H1 (cell line): Measurements from ENCODE around the gene MBD4. TPM values are rescaled to one million over a fixed set of nuclear protein-coding genes. Genes with fewer than 3 reads are reported as not detected.

Source experiments
- CTCF ChIA-PET: fragments of 300-600 bp; sonication (Branson Sonifier 250); formaldehyde crosslinking; loops from one replicate; lab custom pipeline; 2021; ENCODE audit not compliant: partially characterized antibody; lab: Charles Lee
- POLR2A ChIA-PET: fragments of 300-600 bp; sonication (Branson Sonifier 250); formaldehyde crosslinking; loops from one replicate; lab custom pipeline; 2021; ENCODE audit warnings: inconsistent platforms; ENCODE audit not compliant: partially characterized antibody; lab: Charles Lee
- DNase-seq, 2 experiments: peaks; one replicate each; pipeline versions ENCODE4 v3.0.0 to v3.0.0-alpha.2; 2010 to 2022; ENCODE audit warnings: low spot score in 2 of 2, low read depth in 1 of 2, mixed read lengths in 1 of 2
- FAIRE-seq: peaks from 2 replicates; lab custom pipeline; 2011; peaks lifted over from hg19 to GRCh38; lab: Jason Lieb, UNC
- H2AFZ ChIP-seq: 2 replicates; pipeline ENCODE4 v1.8.1; 2012; ENCODE audit warnings: low read length, inconsistent platforms
- H2AK5ac ChIP-seq: 2 replicates; pipeline ENCODE4 v1.6.1; 2013; ENCODE audit warnings: low read depth, low read length
- H2BK120ac ChIP-seq: replicated peaks from 2 replicates; pipeline ENCODE3; 2013; ENCODE audit warnings: low read depth, low read length, inconsistent platforms
- H2BK12ac ChIP-seq: 2 replicates; pipeline ENCODE4 v1.6.1; 2013; ENCODE audit warnings: low read depth, low read length
- H2BK15ac ChIP-seq: 2 replicates; pipeline ENCODE4 v1.6.1; 2013; ENCODE audit warnings: low read length
- H2BK20ac ChIP-seq: 2 replicates; pipeline ENCODE4 v1.6.1; 2013; ENCODE audit warnings: low read length
- H2BK5ac ChIP-seq: 2 replicates; pipeline ENCODE4 v1.6.1; 2013; ENCODE audit warnings: low read depth, low read length
- H3K14ac ChIP-seq: 2 replicates; pipeline ENCODE4 v1.6.1; 2013; ENCODE audit warnings: inconsistent platforms; ENCODE audit not compliant: insufficient read length
- H3K18ac ChIP-seq: 2 replicates; pipeline ENCODE4 v1.6.1; 2013; ENCODE audit warnings: low read length; ENCODE audit errors: extremely low read depth
- H3K23ac ChIP-seq: 2 replicates; pipeline ENCODE4 v1.6.1; 2013; ENCODE audit warnings: inconsistent platforms; ENCODE audit not compliant: insufficient read length
- H3K23me2 ChIP-seq: 2 replicates; pipeline ENCODE4 v1.6.1; 2013; ENCODE audit warnings: low read depth, low read length
- H3K27ac ChIP-seq: 2 replicates; pipeline ENCODE4 v1.6.1; 2011; ENCODE audit warnings: low read depth, low read length, inconsistent platforms
- H3K27me3 ChIP-seq, 4 experiments: replicated peaks in 1 of 4; 1 replicate in 1 of 4; 2 replicates in 3 of 4; pipeline versions ENCODE4 v1.6.1 to v1.8.1; 2011 to 2013; ENCODE audit warnings: low read length in 3 of 4, mild to moderate bottlenecking in 3 of 4, inconsistent platforms in 2 of 4, mixed read lengths in 2 of 4, moderate library complexity in 1 of 4; ENCODE audit not compliant: control insufficient read depth in 3 of 4, insufficient read depth in 3 of 4; ENCODE audit errors: extremely low read depth in 1 of 4
- H3K36me3 ChIP-seq, 4 experiments: 2 replicates each; pipeline versions ENCODE4 v1.6.1 to v1.8.1; 2011 to 2013; ENCODE audit warnings: mild to moderate bottlenecking in 4 of 4, low read length in 3 of 4, moderate library complexity in 2 of 4, control low read depth in 1 of 4, inconsistent platforms in 1 of 4; ENCODE audit not compliant: insufficient read depth in 4 of 4, control insufficient read depth in 2 of 4
- H3K4ac ChIP-seq: replicated peaks from 2 replicates; pipeline ENCODE3; 2013; ENCODE audit warnings: low read length, low read depth, mixed read lengths, inconsistent platforms; ENCODE audit not compliant: insufficient read length
- H3K4me1 ChIP-seq, 4 experiments: replicated peaks in 1 of 4; 1 replicate in 1 of 4; 2 replicates in 3 of 4; pipeline versions ENCODE4 v1.6.1 to v1.8.1; 2011 to 2013; ENCODE audit warnings: low read length in 3 of 4, inconsistent platforms in 2 of 4, mixed read lengths in 1 of 4; ENCODE audit not compliant: insufficient read depth in 4 of 4, control insufficient read depth in 3 of 4
- H3K4me2 ChIP-seq, 2 experiments: 2 replicates each; pipeline versions ENCODE4 v1.6.1 to v1.8.1; 2011 to 2013; ENCODE audit warnings: low read depth in 2 of 2, low read length in 2 of 2, control low read depth in 1 of 2, inconsistent platforms in 1 of 2, mild to moderate bottlenecking in 1 of 2; ENCODE audit not compliant: insufficient read depth in 1 of 2
- H3K4me3 ChIP-seq, 4 experiments: fragments of 200-600, 300-600 bp in 1 of 4; sonication (generic), shearing (Covaris generic), sonication (Bioruptor Twin) in 1 of 4; 2 replicates each; pipeline versions ENCODE4 v1.5.1 to v1.8.1; 2011 to 2016; ENCODE audit warnings: low read length in 4 of 4, low read depth in 3 of 4, control low read depth in 2 of 4, inconsistent platforms in 2 of 4, mild to moderate bottlenecking in 2 of 4, mixed read lengths in 1 of 4, moderate library complexity in 1 of 4; ENCODE audit not compliant: insufficient read depth in 2 of 4; ENCODE audit errors: extremely low read depth in 1 of 4
- H3K56ac ChIP-seq: replicated peaks from 2 replicates; pipeline ENCODE3; 2013; ENCODE audit warnings: low read depth, mild to moderate bottlenecking, mixed read lengths, low read length, inconsistent platforms; ENCODE audit not compliant: insufficient read length
- H3K79me1 ChIP-seq: 2 replicates; pipeline ENCODE4 v1.6.1; 2013; ENCODE audit warnings: low read depth, low read length, control low read depth
- H3K79me2 ChIP-seq, 2 experiments: 2 replicates each; pipeline versions ENCODE4 v1.6.1 to v1.8.1; 2012 to 2013; ENCODE audit warnings: low read length in 2 of 2, mild to moderate bottlenecking in 2 of 2, inconsistent platforms in 1 of 2; ENCODE audit not compliant: insufficient read depth in 2 of 2, control insufficient read depth in 1 of 2
- H3K9ac ChIP-seq, 4 experiments: replicated peaks in 1 of 4; 1 replicate in 1 of 4; 2 replicates in 3 of 4; pipeline versions ENCODE4 v1.6.1 to v1.8.1; 2011 to 2013; ENCODE audit warnings: low read depth in 3 of 4, low read length in 3 of 4, control low read depth in 2 of 4, mild to moderate bottlenecking in 2 of 4, moderate library complexity in 2 of 4, inconsistent platforms in 1 of 4; ENCODE audit errors: extremely low read depth in 1 of 4
- H3K9me3 ChIP-seq, 2 experiments: 2 replicates each; pipeline versions ENCODE4 v1.6.1 to v1.8.1; 2012 to 2013; ENCODE audit warnings: mild to moderate bottlenecking in 2 of 2, moderate library complexity in 2 of 2, control low read depth in 1 of 2, inconsistent platforms in 1 of 2, low read depth in 1 of 2, low read length in 1 of 2, mixed read lengths in 1 of 2; ENCODE audit not compliant: insufficient read depth in 2 of 2
- H4K20me1 ChIP-seq, 2 experiments: replicated peaks in 1 of 2; 2 replicates each; pipeline versions ENCODE3 to v1.8.1; 2011 to 2013; ENCODE audit warnings: inconsistent platforms in 2 of 2, low read length in 2 of 2, mild to moderate bottlenecking in 1 of 2; ENCODE audit not compliant: insufficient read depth in 2 of 2, control insufficient read depth in 1 of 2
- H4K5ac ChIP-seq: 2 replicates; pipeline ENCODE4 v1.6.1; 2013; ENCODE audit warnings: low read length, low read depth, mixed read lengths, inconsistent platforms; ENCODE audit not compliant: insufficient read length
- H4K8ac ChIP-seq: 2 replicates; pipeline ENCODE4 v1.8.0; 2013; ENCODE audit warnings: mild to moderate bottlenecking, moderate library complexity, low read length, inconsistent platforms; ENCODE audit not compliant: insufficient read depth; ENCODE audit errors: extremely low read depth
- H4K91ac ChIP-seq: replicated peaks from 2 replicates; pipeline ENCODE3; 2013; ENCODE audit warnings: low read length, mixed read lengths, inconsistent platforms; ENCODE audit not compliant: insufficient read length
- ASH2L ChIP-seq: fragments of 200-600, 300-600 bp; sonication (generic); IDR thresholded peaks from one replicate; pipeline ENCODE4 v1.7.1; 2017; ENCODE audit warnings: low read length
- ATF2 ChIP-seq: IDR thresholded peaks from 2 replicates; pipeline ENCODE4 v1.6.1; 2012; ENCODE audit warnings: low read length, inconsistent platforms
- CTCF ChIP-seq, 3 experiments: IDR thresholded peaks; 1 replicate in 2 of 3; 2 replicates in 1 of 3; pipeline versions ENCODE4 v1.5.1 to v1.6.1; 2011; ENCODE audit warnings: low read length in 3 of 3, mild to moderate bottlenecking in 3 of 3, inconsistent platforms in 2 of 3, low read depth in 1 of 3, moderate library complexity in 1 of 3; ENCODE audit not compliant: insufficient read depth in 1 of 3; ENCODE audit errors: control extremely low read depth in 1 of 3
- EGR1 ChIP-seq: IDR thresholded peaks from 2 replicates; pipeline ENCODE4 v1.6.1; 2011; ENCODE audit warnings: low read depth, low read length, borderline replicate concordance
- GABPA ChIP-seq: IDR thresholded peaks from 2 replicates; pipeline ENCODE4 v1.6.1; 2011; ENCODE audit warnings: mild to moderate bottlenecking, low read length, moderate library complexity, borderline replicate concordance; ENCODE audit not compliant: insufficient read depth
- JUN ChIP-seq: IDR thresholded peaks from 2 replicates; pipeline ENCODE4 v1.6.1; 2011; ENCODE audit warnings: low read depth, mild to moderate bottlenecking, improper control_type of control experiment, low read length
- KDM5A ChIP-seq: fragments of 200-600 bp; IDR thresholded peaks from 2 replicates; pipeline ENCODE4 v1.7.1; 2012; ENCODE audit warnings: mild to moderate bottlenecking, low read length, inconsistent platforms, mixed read lengths
- SAP30 ChIP-seq: fragments of 300-600 bp; sonication (generic); IDR thresholded peaks from 2 replicates; pipeline ENCODE4 v1.7.1; 2012; ENCODE audit warnings: low read length, moderate library complexity, mild to moderate bottlenecking, inconsistent platforms; ENCODE audit not compliant: insufficient read depth, insufficient replicate concordance
- SUZ12 ChIP-seq: fragments of 200-600 bp; sonication (generic); IDR thresholded peaks from 2 replicates; pipeline ENCODE4 v1.6.1; 2012; ENCODE audit warnings: mild to moderate bottlenecking, inconsistent platforms, low read length, moderate library complexity, mixed read lengths
- TCF12 ChIP-seq: IDR thresholded peaks from 2 replicates; pipeline ENCODE4 v1.6.1; 2011; ENCODE audit warnings: low read depth, mild to moderate bottlenecking, low read length
- WGBS, 2 experiments: shearing (Covaris generic) in 1 of 2; methylation state at CpG; one replicate each; pipeline versions ENCODE4 v1.1.6 to v1.1.7; 2013 to 2015; ENCODE audit warnings: low lambda C conversion rate in 2 of 2, mixed read lengths in 2 of 2, inconsistent platforms in 1 of 2, low coverage in 1 of 2, missing lambda C conversion rate in 1 of 2; ENCODE audit not compliant: insufficient replicate concordance in 2 of 2, insufficient coverage in 1 of 2, insufficient read length in 1 of 2; ENCODE audit errors: extremely low coverage in 1 of 2, missing lambda C conversion rate in 1 of 2; 5-methylcytosine and 5-hydroxymethylcytosine counted together
- polyA plus RNA-seq, 7 experiments: library from polyadenylated mRNA; depleted of rRNA in 3 of 7; stranded (reverse) in 5 of 7; unstranded in 2 of 7; fragments of >200 nt in 5 of 7; fragments of 200-250 nt in 2 of 7; gene quantifications; 1 replicate in 5 of 7; 2 replicates in 1 of 7; 4 replicates in 1 of 7; pipeline versions ENCODE4 v1.2.1 to v1.2.3, GENCODE V29; 2011 to 2013; ENCODE audit warnings: missing spikeins in 2 of 7, mixed read lengths in 2 of 7
- total RNA-seq: library from RNA; stranded (reverse); fragmentation: NEBNext Ultra II Directional; extraction: Animal tissue kit (Norgen Biotek cat#: 25700); gene quantifications from 2 replicates; pipeline ENCODE4 v1.2.1, GENCODE V29; 2021

MBD4 gene
- total and polyA plus RNA-seq, 2 of the 8 experiments (the other 6 are each of a cell fraction or from before 2014, with no cell fraction given), result 11.2 to 35.8 TPM

- no peaks in the 10 kb centered on the region for H3K9me3 ChIP-seq
- POLR2A ChIA-PET, result no interaction called here
- no peak overlapping the region for H2BK120ac ChIP-seq
- H2AFZ ChIP-seq, result no peak overlapping the region
- no peak overlapping the region for H2BK12ac ChIP-seq
- H2BK20ac ChIP-seq, result no peak overlapping the region
- H3K14ac ChIP-seq, result no peak overlapping the region
- no peaks in the 10 kb centered on the region for H3K79me2 ChIP-seq
- no peak overlapping the region for H2BK5ac ChIP-seq
- H2BK15ac ChIP-seq, result no peak overlapping the region
- H4K8ac ChIP-seq, result no peak overlapping the region
- peaks cover 0 to 14% (median 4%) of the 10 kb centered on the region in 4 experiments; a peak in 5 of 8 replicates for H3K36me3 ChIP-seq
- no peaks in the 10 kb centered on the region for H3K79me1 ChIP-seq
- no peaks in the 10 kb centered on the region; the same call in 1 of the 2 replicates for H3K23me2 ChIP-seq
- no peak for FAIRE-seq
- H3K4me3 ChIP-seq, result no peak overlapping the region
- no peak overlapping the region for H3K27ac ChIP-seq
- WGBS, 2 experiments, result 96% methylated on average over 2 of the region's 2 CpGs; no CpG with 5 or more reads in 1 of the 2 experiments
- H3K4me1 ChIP-seq, result no peaks in the 10 kb centered on the region
- H4K20me1 ChIP-seq, result no peaks in the 10 kb centered on the region
- no peak overlapping the region for H4K91ac ChIP-seq
- H3K4ac ChIP-seq, result no peak overlapping the region
- no peaks in the 10 kb centered on the region for H3K27me3 ChIP-seq
- no peak overlapping the region for H3K4me2 ChIP-seq
- no peak overlapping the region for H2AK5ac ChIP-seq
- H3K56ac ChIP-seq, result no peak overlapping the region
- CTCF ChIA-PET, result interaction anchor here (0.9 kb wide), 1 partner anchor 86 kb away, joined by 4 read pairs; no protein-coding TSS in a partner anchor
- no peak overlapping the region for H3K23ac ChIP-seq
- no peak overlapping the region for H3K18ac ChIP-seq
- DNase-seq, result no peak
- H4K5ac ChIP-seq, result no peak overlapping the region
- no peak overlapping the region for H3K9ac ChIP-seq
- TF ChIP-seq EGR1 (no peak), SAP30 (no peak), GABPA (no peak), JUN (no peak), SUZ12 (no peak), ASH2L (no peak), KDM5A (no peak), CTCF (IDR thresholded peaks at IDR 0.05; ENCODE audit: control extremely low read depth in 1 of 3, insufficient read depth in 1 of 3, low read depth in 1 of 3, low read length in 3 of 3) (no peak), TCF12 (no peak), ATF2 (no peak)
Observed at GRCh38 chr3:129469026-129469425, 29.3 kb upstream of the MBD4 start.
